Breast epithelium (tissue), 4 donors: ENCODE results near the gene PDGFA. TPM values are rescaled to one million over a fixed set of nuclear protein-coding genes. Genes with fewer than 3 reads are reported as not detected.

Experiments used
- DNase-seq, 2 donors: peaks; one replicate each; pipeline ENCODE4 v3.0.0-alpha.2; 2019; ENCODE audit warnings: low spot score in 2 of 2
- H3K27ac ChIP-seq, 2 donors: fragments of 200-600 bp; sonication (generic) in 1 of 2; one replicate each; pipeline ENCODE4 v1.5.1; 2016 to 2019; ENCODE audit warnings: mild to moderate bottlenecking in 1 of 2
- H3K27me3 ChIP-seq, 2 donors: fragments of 200-600 bp; sonication (generic) in 1 of 2; one replicate each; pipeline versions ENCODE4 v1.5.1 to v1.6.0; 2017 to 2019; ENCODE audit warnings: control low read depth in 1 of 2, mild to moderate bottlenecking in 1 of 2
- H3K36me3 ChIP-seq: fragments of 200-600 bp; one replicate; pipeline ENCODE4 v1.5.1; 2019
- H3K4me1 ChIP-seq, 2 donors: fragments of 200-600 bp; sonication (generic); one replicate each; pipeline ENCODE4 v1.5.1; 2016 to 2019; ENCODE audit warnings: control low read depth in 1 of 2
- H3K4me3 ChIP-seq, 3 donors: fragments of 200-600 bp; sonication (generic); 1 replicate in 2 of 3; 2 replicates in 1 of 3; pipeline ENCODE4 v1.5.1; 2016 to 2019; ENCODE audit warnings: mild to moderate bottlenecking in 3 of 3, moderate library complexity in 2 of 3
- H3K9me3 ChIP-seq, 2 donors: fragments of 200-600 bp; sonication (generic) in 1 of 2; one replicate each; pipeline ENCODE4 v1.5.1; 2016 to 2019; ENCODE audit warnings: control low read depth in 1 of 2
- CTCF ChIP-seq, 3 donors: fragments of 450-650 bp; IDR thresholded peaks; one replicate each; pipeline ENCODE4 v1.5.1; 2016 to 2017; ENCODE audit warnings: antibody characterized with exemption in 3 of 3, mild to moderate bottlenecking in 3 of 3, moderate library complexity in 3 of 3
- POLR2A ChIP-seq: fragments of 450-650 bp; IDR thresholded peaks from one replicate; pipeline ENCODE4 v1.6.1; 2016; ENCODE audit warnings: antibody characterized with exemption, mild to moderate bottlenecking, moderate library complexity
- POLR2AphosphoS5 ChIP-seq, 3 donors: sonication (generic); formaldehyde crosslinking; IDR thresholded peaks; one replicate each; pipeline ENCODE4 v1.6.1; 2017; ENCODE audit warnings: antibody characterized with exemption in 3 of 3
- intact Hi-C: fragments of 100-400 bp; cut with DNase I; formaldehyde crosslinking; loops from one replicate; pipeline ENCODE4 v1.15.1; 2023; ENCODE audit warnings: low total_unique reads
- total RNA-seq, 3 donors: library from RNA; depleted of rRNA; stranded (reverse); fragments of >200 nt; gene quantifications; one replicate each; pipeline ENCODE4 v1.1.0, GENCODE V29; 2016

The PDGFA gene
- total RNA-seq, 3 donors from 2014 or later, result 19.8 to 33.4 (median 31.2) TPM

- intact Hi-C loops, result no loop called here
- no peak for TF ChIP-seq POLR2AphosphoS5 (IDR thresholded peaks at IDR 0.05)
- no peak for TF ChIP-seq POLR2A
- TF ChIP-seq CTCF (IDR thresholded peaks at IDR 0.05), result no peak
- DNase-seq, result peak; percentile 40 to 50
- Histone ChIP-seq H3K9me3 (no peaks in the 10 kb centered on the region), H3K4me3 (peak overlapping the region in 1 of 3 donors; percentile 37), H3K36me3 (no peaks in the 10 kb centered on the region), H3K27me3 (no peaks in the 10 kb centered on the region), H3K27ac (peak overlapping the region; percentile 45 to 69), H3K4me1 (no peaks in the 10 kb centered on the region)
Observed at GRCh38 chr7:464454-465401, 54.9 kb downstream of the PDGFA start.

GRCh38 chr7:463817-464453 is 55.7 kb downstream of the PDGFA start:
- TF ChIP-seq POLR2AphosphoS5 (IDR thresholded peaks at IDR 0.05) (no peak), POLR2A (no peak), CTCF (IDR thresholded peaks at IDR 0.05) (no peak)
- no peaks in the 10 kb centered on the region for H3K36me3 ChIP-seq
- H3K4me3 ChIP-seq, result peak overlapping the region in 1 of 3 donors; percentile 37
- no peak for DNase-seq
- intact Hi-C loops, result no loop called here
- no peaks in the 10 kb centered on the region for H3K9me3 ChIP-seq
- H3K27ac ChIP-seq, result peak overlapping the region; percentile 45 to 69
- H3K4me1 ChIP-seq, result no peaks in the 10 kb centered on the region
- no peaks in the 10 kb centered on the region for H3K27me3 ChIP-seq

- DNase-seq, result no peak
- TF ChIP-seq POLR2A (no peak), POLR2AphosphoS5 (IDR thresholded peaks at IDR 0.05) (no peak), CTCF (IDR thresholded peaks at IDR 0.05) (no peak)
- H3K27me3 ChIP-seq, result no peaks in the 10 kb centered on the region
- peak overlapping the region in 1 of 2 donors; percentile 69 for H3K27ac ChIP-seq
- H3K36me3 ChIP-seq, result no peaks in the 10 kb centered on the region
- H3K9me3 ChIP-seq, result no peaks in the 10 kb centered on the region
- peak overlapping the region in 1 of 3 donors; percentile 37 for H3K4me3 ChIP-seq
- intact Hi-C loops, result no loop called here
- H3K4me1 ChIP-seq, result no peaks in the 10 kb centered on the region
Observed at GRCh38 chr7:463362-463781, 56.3 kb downstream of the PDGFA start.

- Histone ChIP-seq H3K9me3 (no peaks in the 10 kb centered on the region), H3K4me1 (no peaks in the 10 kb centered on the region), H3K27ac (peak overlapping the region; percentile 45 to 69), H3K4me3 (no peak overlapping the region), H3K27me3 (no peaks in the 10 kb centered on the region), H3K36me3 (no peaks in the 10 kb centered on the region)
- intact Hi-C loops, result no loop called here
- no peak for TF ChIP-seq CTCF (IDR thresholded peaks at IDR 0.05)
- TF ChIP-seq POLR2A, result no peak
- TF ChIP-seq POLR2AphosphoS5 (IDR thresholded peaks at IDR 0.05), result no peak
- no peak for DNase-seq
Observed at GRCh38 chr7:462173-463103, 57.2 kb downstream of the PDGFA start.
